ENCODE measurements around the gene PNMT. TPM values are rescaled to one million over a fixed set of nuclear protein-coding genes. Genes with fewer than 3 reads are reported as not detected.
A peak's percentile ranks its signal among the peaks of the same experiment; 100 is the strongest.

PNMT gene
- total and polyA plus RNA-seq, 2 experiments from 2014 or later, result 51.9 to 204 TPM

- 70% methylated on average over 11 of the region's 15 CpGs for WGBS (ENCODE audit: low lambda C conversion rate, missing lambda C conversion rate)
- DNase-seq (ENCODE audit: low spot score), result no peak
- Histone ChIP-seq H3K79me2 (no peaks in the 10 kb centered on the region), H3K27ac (no peak within 1 kb of the TSS), H3K4me3 (no peak within 1 kb of the TSS), H3K36me3 (replicated peaks; ENCODE audit: insufficient read depth, low read depth) (no peaks in the 10 kb centered on the region), H3K9me3 (ENCODE audit: low read depth) (no peaks in the 10 kb centered on the region), H4K20me1 (ENCODE audit: insufficient read depth, poor library complexity, severe bottlenecking) (no peaks in the 10 kb centered on the region), H2AFZ (no peak within 1 kb of the TSS), H3K4me1 (ENCODE audit: insufficient read depth) (peaks cover 52% of the 10 kb centered on the region), H3K9me2 (replicated peaks; ENCODE audit: insufficient read depth) (no peaks in the 10 kb centered on the region), H3K4me2 (peak within 1 kb of the TSS; percentile 96), H3K27me3 (peaks cover 5% of the 10 kb centered on the region)
- no peak for TF ChIP-seq CTCF (IDR thresholded peaks at IDR 0.05; ENCODE audit: poor library complexity)
- TF ChIP-seq EZH2 (IDR thresholded peaks at IDR 0.05; ENCODE audit: borderline replicate concordance), result no peak
- TF ChIP-seq EZH2phosphoT487 (IDR thresholded peaks at IDR 0.05; ENCODE audit: low read depth, severe bottlenecking, unreplicated experiment), result no peak
These were observed 3.4 kb upstream of the PNMT start, which contains the start of gene TCAP for GRCh38 chr17:39664581-39665561. TCAP (plus strand) TSS chr17:39665349; CDS start chr17:39665360, 11 bp downstream.

- no peak for DNase-seq (ENCODE audit: low spot score)
- Histone ChIP-seq H3K4me3 (no peak overlapping the region), H3K9me2 (replicated peaks; ENCODE audit: insufficient read depth) (no peaks in the 10 kb centered on the region), H3K4me2 (no peak overlapping the region), H3K79me2 (no peaks in the 10 kb centered on the region), H3K9me3 (ENCODE audit: low read depth) (no peaks in the 10 kb centered on the region), H3K36me3 (replicated peaks; ENCODE audit: insufficient read depth, low read depth) (no peaks in the 10 kb centered on the region), H2AFZ (no peak overlapping the region), H3K27me3 (peaks cover 5% of the 10 kb centered on the region), H3K4me1 (ENCODE audit: insufficient read depth) (peaks cover 52% of the 10 kb centered on the region), H4K20me1 (ENCODE audit: insufficient read depth, poor library complexity, severe bottlenecking) (no peaks in the 10 kb centered on the region), H3K27ac (no peak overlapping the region)
- WGBS (ENCODE audit: low lambda C conversion rate, missing lambda C conversion rate), result 54% methylated on average over 17 of the region's 17 CpGs
- TF ChIP-seq CTCF (IDR thresholded peaks at IDR 0.05; ENCODE audit: poor library complexity) (peak; percentile 4), EZH2phosphoT487 (IDR thresholded peaks at IDR 0.05; ENCODE audit: low read depth, severe bottlenecking, unreplicated experiment) (no peak)
These were observed 2.5 kb upstream of the PNMT start for GRCh38 chr17:39665642-39666224.

- Histone ChIP-seq H3K36me3 (replicated peaks; ENCODE audit: insufficient read depth, low read depth) (no peaks in the 10 kb centered on the region), H3K4me1 (ENCODE audit: insufficient read depth) (peaks cover 47% of the 10 kb centered on the region), H3K4me3 (no peak overlapping the region), H4K20me1 (ENCODE audit: insufficient read depth, poor library complexity, severe bottlenecking) (no peaks in the 10 kb centered on the region), H3K9me3 (ENCODE audit: low read depth) (no peaks in the 10 kb centered on the region), H3K27me3 (peaks cover 5% of the 10 kb centered on the region), H3K9me2 (replicated peaks; ENCODE audit: insufficient read depth) (no peaks in the 10 kb centered on the region), H2AFZ (no peak overlapping the region), H3K27ac (no peak overlapping the region), H3K4me2 (peak overlapping the region; percentile 96), H3K79me2 (no peaks in the 10 kb centered on the region)
- no peak for TF ChIP-seq EZH2phosphoT487 (IDR thresholded peaks at IDR 0.05; ENCODE audit: low read depth, severe bottlenecking, unreplicated experiment)
- TF ChIP-seq EZH2 (IDR thresholded peaks at IDR 0.05; ENCODE audit: borderline replicate concordance), result no peak
- TF ChIP-seq CTCF (IDR thresholded peaks at IDR 0.05; ENCODE audit: poor library complexity), result no peak
- 53% methylated on average over 2 of the region's 2 CpGs for WGBS (ENCODE audit: low lambda C conversion rate, missing lambda C conversion rate)
- DNase-seq (ENCODE audit: low spot score), result no peak
These were observed 2.0 kb upstream of the PNMT start for GRCh38 chr17:39666231-39666600.

Measured in hepatocyte (in vitro differentiated cells).